Smooth muscle cell (in vitro differentiated cells): ENCODE measurements around the gene GALT. TPM values are rescaled to one million over a fixed set of nuclear protein-coding genes. Genes with fewer than 3 reads are reported as not detected.

ENCODE experiments used
- DNase-seq: peaks from one replicate; lab custom pipeline; 2025; ENCODE audit not compliant: unreplicated experiment; lab: John Stamatoyannopoulos, UW
- H2AFZ ChIP-seq: fragments of 200-600 bp; sonication (generic); 2 replicates; pipeline ENCODE4 v1.6.0; 2016; ENCODE audit warnings: antibody characterized with exemption, low read depth, mild to moderate bottlenecking
- H3F3A ChIP-seq: fragments of 200-600 bp; sonication (generic); 2 replicates; pipeline ENCODE4 v1.6.0; 2017; ENCODE audit warnings: antibody characterized with exemption, low read depth
- H3K27ac ChIP-seq: fragments of 200-600 bp; sonication (generic); 2 replicates; pipeline ENCODE4 v1.5.1; 2016; ENCODE audit warnings: low read depth, mild to moderate bottlenecking
- H3K27me3 ChIP-seq: fragments of 200-600 bp; sonication (generic); 2 replicates; pipeline ENCODE4 v1.6.1; 2016; ENCODE audit warnings: low read depth, mild to moderate bottlenecking
- H3K36me3 ChIP-seq: fragments of 200-600 bp; sonication (generic); 2 replicates; pipeline ENCODE4 v1.5.1; 2016; ENCODE audit warnings: low read depth
- H3K4me1 ChIP-seq: fragments of 200-600 bp; sonication (generic); 2 replicates; pipeline ENCODE4 v1.5.1; 2016; ENCODE audit warnings: low read depth
- H3K4me2 ChIP-seq: fragments of 200-600 bp; sonication (generic); 2 replicates; pipeline ENCODE4 v1.6.0; 2016; ENCODE audit warnings: mild to moderate bottlenecking
- H3K4me3 ChIP-seq: fragments of 200-600 bp; sonication (generic); 2 replicates; pipeline ENCODE4 v1.5.1; 2016; ENCODE audit warnings: mild to moderate bottlenecking
- H3K79me2 ChIP-seq: fragments of 200-600 bp; sonication (generic); 2 replicates; pipeline ENCODE4 v1.6.0; 2016; ENCODE audit warnings: low read depth, mild to moderate bottlenecking
- H3K9ac ChIP-seq: fragments of 200-600 bp; sonication (generic); 2 replicates; pipeline ENCODE4 v1.6.0; 2016; ENCODE audit warnings: low read depth
- H3K9me3 ChIP-seq: fragments of 200-600 bp; sonication (generic); replicated peaks from 2 replicates; pipeline ENCODE4 v1.5.1; 2016; ENCODE audit warnings: low read depth
- H4K20me1 ChIP-seq: fragments of 200-600 bp; sonication (generic); 2 replicates; pipeline ENCODE4 v1.6.0; 2016; ENCODE audit warnings: low read depth
- WGBS: methylation state at CpG from one replicate; pipeline ENCODE4 v1.1.7; 2016; ENCODE audit warnings: low lambda C conversion rate; 5-methylcytosine and 5-hydroxymethylcytosine counted together
- polyA plus RNA-seq: library from polyadenylated mRNA; unstranded; fragments of >200 nt; fragmentation: Nextera tagmentation; extraction: Ambion mirVana; gene quantifications from 2 replicates; pipeline ENCODE4 v1.2.1, GENCODE V29; 2016
- total RNA-seq: library from RNA; depleted of rRNA; stranded (reverse); fragments of >200 nt; gene quantifications from 2 replicates; pipeline ENCODE4 v1.2.3, GENCODE V29; 2014
- TF ChIP-seq, protein P1 (sequence below): fragments of 200-600 bp; sonication (generic); IDR thresholded peaks from 2 replicates; pipeline ENCODE4 v1.5.1; 2017; ENCODE audit warnings: borderline replicate concordance, mild to moderate bottlenecking, antibody characterized with exemption; ENCODE audit not compliant: insufficient read depth, poor library complexity, severe bottlenecking

GALT gene
- total and polyA plus RNA-seq, 2 experiments from 2014 or later: 32.9 to 46.4 TPM

DNA sequence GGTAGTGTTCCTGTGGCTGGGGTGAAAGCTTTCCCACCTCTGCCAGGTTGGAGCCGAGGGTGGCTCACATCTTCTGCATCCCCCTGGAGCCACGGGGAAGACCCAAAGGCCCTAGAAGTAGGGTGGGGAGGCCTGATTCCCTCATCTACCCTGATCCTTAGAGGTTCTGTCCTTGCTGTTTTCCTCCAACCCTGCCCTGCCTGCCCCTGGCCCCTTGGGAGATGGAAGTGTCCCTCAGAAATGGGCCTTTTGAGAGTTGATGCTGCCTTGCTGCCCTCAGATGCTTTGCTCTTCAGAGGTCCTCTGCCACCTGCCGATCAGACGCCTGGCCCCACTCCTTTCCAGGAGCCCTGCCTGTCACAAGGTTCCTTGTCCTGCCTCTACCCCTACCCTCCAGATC is 38.3 kb downstream of the GALT start:
- Histone ChIP-seq H3K79me2 (no peaks in the 10 kb centered on the region), H3K27me3 (no peaks in the 10 kb centered on the region), H4K20me1 (no peaks in the 10 kb centered on the region), H3K4me2 (no peak overlapping the region), H3K4me1 (no peaks in the 10 kb centered on the region), H3K36me3 (no peaks in the 10 kb centered on the region), H3K27ac (no peak overlapping the region), H3K9me3 (no peaks in the 10 kb centered on the region), H3K4me3 (no peak overlapping the region), H3K9ac (no peak overlapping the region), H2AFZ (no peak overlapping the region), H3F3A (no peaks in the 10 kb centered on the region)
- TF ChIP-seq, protein P1, sequence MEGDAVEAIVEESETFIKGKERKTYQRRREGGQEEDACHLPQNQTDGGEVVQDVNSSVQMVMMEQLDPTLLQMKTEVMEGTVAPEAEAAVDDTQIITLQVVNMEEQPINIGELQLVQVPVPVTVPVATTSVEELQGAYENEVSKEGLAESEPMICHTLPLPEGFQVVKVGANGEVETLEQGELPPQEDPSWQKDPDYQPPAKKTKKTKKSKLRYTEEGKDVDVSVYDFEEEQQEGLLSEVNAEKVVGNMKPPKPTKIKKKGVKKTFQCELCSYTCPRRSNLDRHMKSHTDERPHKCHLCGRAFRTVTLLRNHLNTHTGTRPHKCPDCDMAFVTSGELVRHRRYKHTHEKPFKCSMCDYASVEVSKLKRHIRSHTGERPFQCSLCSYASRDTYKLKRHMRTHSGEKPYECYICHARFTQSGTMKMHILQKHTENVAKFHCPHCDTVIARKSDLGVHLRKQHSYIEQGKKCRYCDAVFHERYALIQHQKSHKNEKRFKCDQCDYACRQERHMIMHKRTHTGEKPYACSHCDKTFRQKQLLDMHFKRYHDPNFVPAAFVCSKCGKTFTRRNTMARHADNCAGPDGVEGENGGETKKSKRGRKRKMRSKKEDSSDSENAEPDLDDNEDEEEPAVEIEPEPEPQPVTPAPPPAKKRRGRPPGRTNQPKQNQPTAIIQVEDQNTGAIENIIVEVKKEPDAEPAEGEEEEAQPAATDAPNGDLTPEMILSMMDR: no peak
- WGBS: 100% methylated on average over 4 of the region's 4 CpGs
- DNase-seq: no peak

DNA sequence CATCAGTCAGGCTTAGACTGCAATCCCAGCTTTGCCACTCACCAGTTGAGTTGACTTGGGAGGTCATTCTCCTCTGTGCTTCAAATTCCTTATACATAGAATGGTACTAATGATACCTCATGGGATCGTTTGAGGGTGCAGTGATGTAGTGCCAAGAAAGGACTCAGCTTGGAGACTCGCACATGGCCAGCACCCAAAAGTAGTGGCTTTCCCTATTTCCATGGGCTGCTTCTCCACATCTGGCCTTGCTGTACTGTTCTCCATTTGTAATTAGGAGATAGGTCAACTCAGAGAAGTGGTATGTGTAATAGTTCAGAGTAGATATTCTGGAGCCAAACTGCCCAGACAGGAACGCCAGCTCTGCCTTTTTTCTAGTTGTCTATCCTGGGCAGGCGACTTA is 39.1 kb downstream of the GALT start:
- H3K4me1 ChIP-seq: no peaks in the 10 kb centered on the region
- no peaks in the 10 kb centered on the region for H3K9me3 ChIP-seq
- WGBS: 92% methylated on average over 4 of the region's 4 CpGs
- H3K4me3 ChIP-seq: no peak overlapping the region
- H3K9ac ChIP-seq: no peak overlapping the region
- H2AFZ ChIP-seq: no peak overlapping the region
- H3K4me2 ChIP-seq: no peak overlapping the region
- H3K27me3 ChIP-seq: no peaks in the 10 kb centered on the region
- H3F3A ChIP-seq: no peaks in the 10 kb centered on the region
- no peak for DNase-seq
- H3K27ac ChIP-seq: no peak overlapping the region
- no peaks in the 10 kb centered on the region for H3K79me2 ChIP-seq
- no peaks in the 10 kb centered on the region for H3K36me3 ChIP-seq
- no peaks in the 10 kb centered on the region for H4K20me1 ChIP-seq
- TF ChIP-seq, protein P1: no peak

DNA sequence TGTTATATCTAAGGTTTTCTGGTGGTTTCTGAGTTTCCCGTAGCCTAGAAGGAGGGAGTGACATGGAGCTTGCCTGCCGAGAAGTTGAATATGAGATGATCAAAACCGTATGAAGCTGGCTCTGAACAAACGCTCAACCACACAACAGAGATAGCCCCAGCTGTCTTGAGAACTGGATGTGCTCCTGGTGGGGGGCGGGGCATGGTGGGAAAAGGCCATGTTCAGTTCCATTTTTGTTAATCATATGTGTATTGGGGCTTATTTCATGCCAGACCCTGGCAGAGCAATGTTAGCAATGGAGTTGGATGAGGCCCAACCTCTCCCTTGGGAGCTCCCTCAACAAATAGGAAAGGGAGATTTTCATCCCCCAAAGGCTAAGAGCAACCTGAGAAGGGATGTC is 39.8 kb downstream of the GALT start:
- H3K9ac ChIP-seq: no peak overlapping the region
- no peaks in the 10 kb centered on the region for H3F3A ChIP-seq
- TF ChIP-seq, protein P1: no peak
- H3K4me3 ChIP-seq: no peak overlapping the region
- no peak overlapping the region for H3K27ac ChIP-seq
- no peaks in the 10 kb centered on the region for H4K20me1 ChIP-seq
- no peak overlapping the region for H3K4me2 ChIP-seq
- H2AFZ ChIP-seq: no peak overlapping the region
- no peaks in the 10 kb centered on the region for H3K4me1 ChIP-seq
- WGBS: 93% methylated on average over 5 of the region's 5 CpGs
- no peaks in the 10 kb centered on the region for H3K36me3 ChIP-seq
- H3K79me2 ChIP-seq: no peaks in the 10 kb centered on the region
- no peaks in the 10 kb centered on the region for H3K9me3 ChIP-seq
- H3K27me3 ChIP-seq: no peaks in the 10 kb centered on the region
- no peak for DNase-seq

DNA sequence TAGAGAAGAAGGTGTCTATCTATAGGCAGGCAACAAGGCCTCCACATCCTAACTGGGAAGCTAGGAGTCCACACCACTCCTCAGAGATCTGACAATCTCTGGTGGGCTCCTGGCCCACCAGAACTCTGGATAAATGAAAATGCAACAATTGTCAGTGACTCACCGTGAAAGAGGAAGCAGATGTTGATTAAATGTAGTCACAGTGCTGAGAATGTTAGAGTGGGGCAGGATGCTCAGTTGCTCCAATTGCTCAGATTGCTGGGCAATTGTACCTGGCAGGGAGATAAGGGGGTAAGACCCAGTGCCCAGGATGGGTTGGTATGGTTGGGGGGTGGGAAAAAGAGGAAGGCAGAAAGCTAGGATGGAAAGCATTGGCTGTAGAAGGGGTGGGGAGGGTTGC is 40.3 kb downstream of the GALT start:
- H3K4me2 ChIP-seq: no peak overlapping the region
- H3K27me3 ChIP-seq: no peaks in the 10 kb centered on the region
- no peaks in the 10 kb centered on the region for H3K4me1 ChIP-seq
- H2AFZ ChIP-seq: no peak overlapping the region
- H3K4me3 ChIP-seq: no peak overlapping the region
- WGBS: 92% methylated on average over 1 of the region's 1 CpG
- TF ChIP-seq, protein P1: no peak
- H4K20me1 ChIP-seq: no peaks in the 10 kb centered on the region
- no peaks in the 10 kb centered on the region for H3K36me3 ChIP-seq
- no peaks in the 10 kb centered on the region for H3K9me3 ChIP-seq
- no peak overlapping the region for H3K27ac ChIP-seq
- H3K79me2 ChIP-seq: no peaks in the 10 kb centered on the region
- no peaks in the 10 kb centered on the region for H3F3A ChIP-seq
- DNase-seq: no peak
- no peak overlapping the region for H3K9ac ChIP-seq
